CD4-positive, alpha-beta T cell treated with Interleukin-17A for 1 hour (primary cell): Measurements from ENCODE around the gene CTIF.

Experiments
- DNase-seq: peaks from one replicate; pipeline ENCODE4 v3.0.0-alpha.2; 2020

The CTIF gene

GRCh38 chr18:48736321-48737260, 197.8 kb downstream of the CTIF start:
- no peak for DNase-seq

GRCh38 chr18:48739266-48740067, 200.6 kb downstream of the CTIF start:
- no peak for DNase-seq

- DNase-seq: no peak
These were observed 201.2 kb downstream of the CTIF start for GRCh38 chr18:48740068-48740440.

GRCh38 chr18:48740851-48741485, 202.1 kb downstream of the CTIF start:
- DNase-seq: no peak

- DNase-seq: no peak
These were observed 203.0 kb downstream of the CTIF start for GRCh38 chr18:48741866-48742265.

- no peak for DNase-seq
These were observed 203.5 kb downstream of the CTIF start for GRCh38 chr18:48742304-48742703.

- DNase-seq: no peak
These were observed 204.1 kb downstream of the CTIF start for GRCh38 chr18:48742706-48743475.

GRCh38 chr18:48743886-48744285, 205.1 kb downstream of the CTIF start:
- no peak for DNase-seq

- no peak for DNase-seq
These were observed 206.5 kb downstream of the CTIF start for GRCh38 chr18:48745293-48745692.

- DNase-seq: no peak
These were observed 210.9 kb downstream of the CTIF start for GRCh38 chr18:48749768-48750167.

GRCh38 chr18:48750485-48751175, 211.8 kb downstream of the CTIF start:
- no peak for DNase-seq

GRCh38 chr18:48751727-48752468, 213.1 kb downstream of the CTIF start:
- no peak for DNase-seq

- DNase-seq: no peak
These were observed 213.6 kb downstream of the CTIF start for GRCh38 chr18:48752478-48752877.

GRCh38 chr18:48752928-48753327, 214.1 kb downstream of the CTIF start:
- DNase-seq: no peak

- no peak for DNase-seq
These were observed 214.9 kb downstream of the CTIF start for GRCh38 chr18:48753691-48754090.

GRCh38 chr18:48754559-48754958, 215.7 kb downstream of the CTIF start:
- no peak for DNase-seq

GRCh38 chr18:48754993-48755473, 216.2 kb downstream of the CTIF start:
- DNase-seq: no peak

- no peak for DNase-seq
These were observed 217.8 kb downstream of the CTIF start for GRCh38 chr18:48756511-48757226.

- DNase-seq: no peak
These were observed 218.5 kb downstream of the CTIF start for GRCh38 chr18:48757367-48757766.

- DNase-seq: no peak
These were observed 219.1 kb downstream of the CTIF start for GRCh38 chr18:48757906-48758305.
